ENCODE data around the gene ZNF260.
A peak's percentile ranks its signal among the peaks of the same experiment; 100 is the strongest.

The ZNF260 gene

GRCh38 chr19:36528921-36529518 is 949 bp upstream of the ZNF260 start:
- Histone ChIP-seq H3K4me3 (replicated peaks; ENCODE audit: insufficient read depth, low read length) (peak overlapping the region; percentile 72), H3K27me3 (ENCODE audit: insufficient read depth, poor library complexity, severe bottlenecking) (no peaks in the 10 kb centered on the region), H3K27ac (replicated peaks) (peak overlapping the region; percentile 87)
- DNase-seq (ENCODE audit: low read depth in 1 of 2, low spot score in 1 of 2), result peak in 1 of 2 experiments; percentile 20
- TF ChIP-seq SPI1 (IDR thresholded peaks at IDR 0.05; ENCODE audit: borderline replicate concordance, low read depth) (no peak), CTCF (IDR thresholded peaks at IDR 0.05; ENCODE audit: insufficient read depth, low read length) (no peak), REST (IDR thresholded peaks at IDR 0.05; ENCODE audit: insufficient replicate concordance, low read depth) (no peak), POLR2AphosphoS5 (IDR thresholded peaks at IDR 0.05; ENCODE audit: low read depth) (no peak), GABPA (IDR thresholded peaks at IDR 0.05; ENCODE audit: low read depth) (no peak)

- peak overlapping the region; percentile 72 for H3K4me3 ChIP-seq (replicated peaks; ENCODE audit: insufficient read depth, low read length)
- no peak for TF ChIP-seq POLR2AphosphoS5 (IDR thresholded peaks at IDR 0.05; ENCODE audit: low read depth)
- no peak for TF ChIP-seq REST (IDR thresholded peaks at IDR 0.05; ENCODE audit: insufficient replicate concordance, low read depth)
- no peak for TF ChIP-seq GABPA (IDR thresholded peaks at IDR 0.05; ENCODE audit: low read depth)
- TF ChIP-seq CTCF (IDR thresholded peaks at IDR 0.05; ENCODE audit: insufficient read depth, low read length), result no peak
- TF ChIP-seq SPI1 (IDR thresholded peaks at IDR 0.05; ENCODE audit: borderline replicate concordance, low read depth), result no peak
- H3K27me3 ChIP-seq (ENCODE audit: insufficient read depth, poor library complexity, severe bottlenecking), result no peaks in the 10 kb centered on the region
- DNase-seq (ENCODE audit: low read depth in 1 of 2, low spot score in 1 of 2), result no peak
- H3K27ac ChIP-seq (replicated peaks), result peak overlapping the region; percentile 87
Observed at GRCh38 chr19:36527873-36528193, 238 bp downstream of the ZNF260 start.

- no peaks in the 10 kb centered on the region for H3K27me3 ChIP-seq (ENCODE audit: insufficient read depth, poor library complexity, severe bottlenecking)
- TF ChIP-seq SPI1 (IDR thresholded peaks at IDR 0.05; ENCODE audit: borderline replicate concordance, low read depth) (no peak), CTCF (IDR thresholded peaks at IDR 0.05; ENCODE audit: insufficient read depth, low read length) (no peak), POLR2AphosphoS5 (IDR thresholded peaks at IDR 0.05; ENCODE audit: low read depth) (no peak)
- H3K4me3 ChIP-seq (replicated peaks; ENCODE audit: insufficient read depth, low read length), result peak overlapping the region; percentile 72
- DNase-seq (ENCODE audit: low read depth in 1 of 2, low spot score in 1 of 2), result no peak
- H3K27ac ChIP-seq (replicated peaks), result peak overlapping the region; percentile 87
Observed at GRCh38 chr19:36527341-36527740, 730 bp downstream of the ZNF260 start.

GRCh38 chr19:36526581-36526980 is 1.5 kb downstream of the ZNF260 start:
- DNase-seq (ENCODE audit: low read depth in 1 of 2, low spot score in 1 of 2), result no peak
- TF ChIP-seq CTCF (IDR thresholded peaks at IDR 0.05; ENCODE audit: insufficient read depth, low read length) (no peak), POLR2AphosphoS5 (IDR thresholded peaks at IDR 0.05; ENCODE audit: low read depth) (no peak), SPI1 (IDR thresholded peaks at IDR 0.05; ENCODE audit: borderline replicate concordance, low read depth) (no peak), GABPA (IDR thresholded peaks at IDR 0.05; ENCODE audit: low read depth) (no peak), REST (IDR thresholded peaks at IDR 0.05; ENCODE audit: insufficient replicate concordance, low read depth) (no peak)
- H3K4me3 ChIP-seq (replicated peaks; ENCODE audit: insufficient read depth, low read length), result no peak overlapping the region
- no peaks in the 10 kb centered on the region for H3K27me3 ChIP-seq (ENCODE audit: insufficient read depth, poor library complexity, severe bottlenecking)
- no peak overlapping the region for H3K27ac ChIP-seq (replicated peaks)
